ENCODE data around the gene OBP2A.
"Not testable (repeated sequence)": the region's sequence is repeated elsewhere in the genome, so short reads cannot be mapped to it uniquely, and the experiment has no call there.

OBP2A gene

DNA sequence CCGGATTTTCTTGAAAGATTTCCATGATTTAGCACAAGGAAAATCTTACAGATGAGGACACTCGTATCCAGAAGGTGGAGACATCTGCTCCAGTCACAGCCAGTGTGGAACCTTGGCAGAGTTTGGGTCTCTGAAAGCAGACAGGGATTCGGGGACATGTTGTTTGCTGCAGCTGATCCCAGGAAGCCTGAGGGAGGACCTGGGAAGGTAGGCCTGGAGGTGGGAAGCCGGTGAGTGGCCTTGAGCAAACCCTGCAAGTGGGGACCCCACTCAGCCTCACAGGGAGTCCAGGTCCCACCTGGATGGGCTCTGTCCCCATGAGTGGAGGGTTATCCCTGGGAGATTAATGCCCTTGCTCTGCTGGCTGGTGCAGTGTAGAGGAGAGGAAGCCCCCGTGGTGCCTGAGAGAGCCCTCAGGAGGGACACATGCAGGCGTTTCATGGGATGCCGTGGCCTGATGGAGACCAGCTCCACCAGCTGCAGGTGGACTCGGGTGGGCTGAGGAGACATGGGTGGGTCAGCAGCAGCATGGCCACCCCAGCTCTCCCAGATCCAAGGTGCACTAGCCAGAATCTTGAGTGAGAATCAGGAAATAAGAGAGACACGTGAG lies 37.6 kb upstream of the OBP2A start:
- no peak for DNase-seq (ENCODE audit: low read depth)
- no peak overlapping the region for H3K4me3 ChIP-seq (ENCODE audit: low read depth, low read length)

DNA sequence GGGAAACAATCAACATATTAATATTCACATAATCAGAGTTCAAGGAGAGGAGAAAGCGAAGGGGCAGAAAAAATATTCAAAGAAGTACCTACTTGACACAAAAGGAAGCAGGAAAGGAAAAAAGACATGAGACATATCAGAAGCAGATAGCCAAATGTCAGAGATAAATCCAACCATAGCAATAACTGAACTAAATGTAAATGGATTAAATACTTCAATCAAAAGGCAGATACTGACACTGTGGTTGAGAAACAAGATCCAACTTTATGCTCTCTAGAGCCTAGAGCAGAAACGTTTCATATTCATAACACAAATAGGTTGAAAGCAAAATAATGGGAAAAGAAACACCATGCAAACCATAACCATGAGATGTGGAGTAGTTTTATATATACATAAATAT lies 36.5 kb upstream of the OBP2A start:
- no peak overlapping the region for H3K4me3 ChIP-seq (ENCODE audit: low read depth, low read length)
- no peak for DNase-seq (ENCODE audit: low read depth)

DNA sequence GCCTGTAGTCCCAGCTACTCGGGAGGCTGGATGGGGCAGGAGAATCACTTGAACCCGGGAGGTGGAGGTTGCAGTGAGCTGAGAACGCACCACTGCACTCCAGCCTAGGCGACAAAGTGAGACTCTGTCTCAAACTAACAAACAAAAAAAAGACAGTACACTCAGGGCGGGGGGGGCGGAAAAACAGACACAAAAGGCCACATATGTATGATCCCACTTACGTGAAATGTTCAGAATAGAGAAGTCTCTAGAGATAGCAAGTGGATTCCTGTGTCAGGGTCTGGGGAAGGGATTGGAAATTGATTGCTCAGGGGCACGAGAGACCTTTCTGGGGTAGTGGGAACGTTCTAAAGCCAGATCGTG lies 33.7 kb upstream of the OBP2A start:
- DNase-seq (ENCODE audit: low read depth) = no peak
- no peak overlapping the region for H3K4me3 ChIP-seq (ENCODE audit: low read depth, low read length)

DNA sequence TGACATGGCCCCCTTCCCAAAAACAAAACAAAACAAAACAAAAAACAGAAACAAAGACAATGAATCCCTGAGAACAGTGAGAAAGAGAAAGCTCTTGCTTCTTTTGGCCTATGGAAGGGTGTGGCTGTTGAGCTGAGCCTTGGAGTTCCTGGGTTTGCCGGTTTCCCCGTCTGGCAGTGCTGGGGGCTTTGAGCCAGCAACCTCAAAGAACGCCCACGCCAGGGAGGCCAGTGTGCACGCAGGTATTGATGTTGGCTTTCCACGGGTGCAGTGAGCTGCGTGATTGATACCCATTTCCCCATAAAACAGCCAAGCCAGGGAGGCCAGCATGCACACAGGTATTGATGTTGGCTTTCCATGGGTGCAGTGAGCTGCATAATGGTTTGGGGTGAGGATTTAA lies 33.0 kb upstream of the OBP2A start:
- no peak for DNase-seq (ENCODE audit: low read depth)
- no peak overlapping the region for H3K4me3 ChIP-seq (ENCODE audit: low read depth, low read length)

DNA sequence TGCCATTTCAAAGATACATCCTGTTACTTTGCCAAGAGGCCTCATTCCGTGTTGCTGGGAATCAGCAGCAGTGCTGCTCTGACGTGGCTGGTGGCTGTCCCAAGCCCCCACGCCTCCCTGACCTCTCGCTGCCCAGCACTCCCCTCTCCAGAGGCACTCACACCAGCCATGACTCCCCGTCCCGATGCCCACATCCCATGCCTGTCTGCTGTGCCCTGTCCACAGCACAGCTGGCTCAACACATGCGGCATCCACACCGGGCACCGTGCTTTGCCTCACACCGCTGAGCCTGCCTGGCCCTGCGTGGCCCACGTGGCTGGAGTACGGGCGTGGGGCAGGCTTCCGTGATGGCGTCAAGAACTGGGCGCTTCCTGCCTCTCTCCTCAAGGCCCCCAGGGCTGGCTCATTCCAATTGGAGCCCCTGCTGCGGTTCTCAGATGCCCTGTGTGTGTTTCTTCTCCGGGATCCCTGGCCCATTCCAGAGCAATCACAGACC lies 32.5 kb upstream of the OBP2A start:
- DNase-seq (ENCODE audit: low read depth) = no peak
- no peak overlapping the region for H3K4me3 ChIP-seq (ENCODE audit: low read depth, low read length)

DNA sequence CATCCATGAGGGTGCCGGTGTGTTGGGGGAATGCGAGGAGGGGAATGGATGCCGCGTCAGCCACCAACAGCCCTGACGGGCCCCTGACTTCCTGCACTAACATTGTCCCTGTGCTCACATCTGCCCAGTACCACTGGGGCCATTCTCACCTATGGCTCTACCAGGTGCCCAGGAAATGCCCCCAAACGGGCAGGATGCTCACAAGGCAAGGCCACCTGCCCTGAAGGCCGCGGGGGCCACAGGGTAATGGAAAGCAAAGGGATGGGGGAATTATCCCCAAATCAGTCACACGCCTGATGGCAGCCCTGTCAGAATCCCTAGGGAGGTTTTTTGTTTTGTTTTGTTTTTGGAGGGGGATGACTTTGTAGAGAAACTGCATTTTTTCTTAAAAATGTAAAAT lies 32.0 kb upstream of the OBP2A start:
- not testable (repeated sequence) for H3K4me3 ChIP-seq (ENCODE audit: low read depth, low read length); DNase-seq (ENCODE audit: low read depth)

DNA sequence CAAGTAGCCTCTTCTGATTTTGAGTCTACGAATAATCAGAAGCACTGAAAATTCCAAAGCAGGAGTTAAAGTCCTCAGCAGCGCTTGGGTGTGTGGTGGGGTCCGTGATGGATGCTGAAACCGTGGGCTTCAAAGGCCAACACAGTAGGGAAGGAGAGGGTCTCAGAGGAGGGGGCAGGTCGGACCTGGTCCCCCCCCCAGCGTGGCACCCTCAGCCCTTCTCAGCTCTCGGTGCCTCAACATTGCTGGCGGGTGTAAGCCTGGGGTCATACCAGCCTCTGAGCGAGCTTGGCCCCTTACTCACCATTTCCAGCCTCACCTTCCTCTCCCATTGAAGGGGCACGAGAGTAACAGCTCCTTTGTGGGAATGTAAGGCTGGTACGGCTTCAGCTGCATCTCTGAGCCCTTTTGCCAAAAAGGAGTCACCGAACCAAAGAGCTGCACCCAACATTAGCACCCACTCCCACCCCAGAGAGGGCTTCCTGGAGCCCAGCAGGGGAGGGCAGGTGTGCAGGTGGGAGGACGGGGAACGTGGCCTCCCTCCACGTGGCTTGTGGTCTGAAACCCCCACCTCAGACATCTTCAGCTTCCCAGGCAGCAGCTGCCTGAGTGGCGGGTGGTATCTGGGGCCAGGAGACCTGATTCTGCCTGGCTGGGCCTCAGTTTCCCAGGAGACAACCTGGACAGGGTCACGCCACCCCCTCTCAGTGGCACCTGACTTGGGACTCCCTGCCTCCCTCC lies 31.4 kb upstream of the OBP2A start:
- H3K4me3 ChIP-seq (ENCODE audit: low read depth, low read length) = no peak overlapping the region
- DNase-seq (ENCODE audit: low read depth) = no peak

DNA sequence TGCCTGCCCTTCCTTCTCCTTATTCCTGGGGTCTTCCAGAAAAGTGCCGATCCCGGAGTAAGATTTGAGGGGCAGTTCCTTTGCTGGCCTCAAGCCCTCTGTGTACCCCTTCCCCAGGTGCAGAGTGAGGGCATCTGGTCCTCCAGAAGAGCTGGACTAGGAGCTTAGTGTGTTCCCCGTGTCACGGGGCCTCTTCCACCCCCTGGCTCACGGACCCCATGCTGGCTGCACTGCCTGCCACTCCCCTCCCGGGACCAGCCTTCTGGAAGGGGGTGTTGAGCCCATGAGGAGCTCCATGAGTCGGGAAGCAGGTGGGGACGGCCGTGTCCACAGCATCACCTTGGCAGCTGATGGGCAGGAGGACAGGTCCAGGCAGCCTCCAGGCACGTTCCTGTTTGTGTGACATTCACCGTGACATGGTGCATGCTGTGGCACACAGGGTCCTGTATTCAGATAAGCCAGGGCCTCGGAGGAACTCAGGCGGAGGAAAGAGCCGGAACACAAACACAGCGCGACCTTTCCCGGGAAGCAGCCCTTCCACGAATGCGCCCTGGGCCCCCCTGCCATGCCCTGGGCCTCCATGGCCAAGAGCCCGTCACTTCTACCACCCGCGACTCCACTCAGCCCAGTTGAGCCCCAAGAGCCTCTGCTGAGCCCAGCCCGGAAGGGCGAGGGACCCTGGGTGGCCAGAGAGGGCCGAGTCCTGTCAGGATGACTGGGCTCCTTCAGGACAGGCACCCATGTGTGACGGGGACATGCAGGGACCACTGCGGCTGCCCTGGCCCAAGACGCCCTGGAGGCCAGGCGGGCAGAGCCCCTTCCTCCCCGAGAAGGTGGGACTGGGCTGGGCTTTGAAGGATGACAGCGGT lies 30.6 kb upstream of the OBP2A start:
- no peak overlapping the region for H3K4me3 ChIP-seq (ENCODE audit: low read depth, low read length)
- DNase-seq (ENCODE audit: low read depth) = no peak

DNA sequence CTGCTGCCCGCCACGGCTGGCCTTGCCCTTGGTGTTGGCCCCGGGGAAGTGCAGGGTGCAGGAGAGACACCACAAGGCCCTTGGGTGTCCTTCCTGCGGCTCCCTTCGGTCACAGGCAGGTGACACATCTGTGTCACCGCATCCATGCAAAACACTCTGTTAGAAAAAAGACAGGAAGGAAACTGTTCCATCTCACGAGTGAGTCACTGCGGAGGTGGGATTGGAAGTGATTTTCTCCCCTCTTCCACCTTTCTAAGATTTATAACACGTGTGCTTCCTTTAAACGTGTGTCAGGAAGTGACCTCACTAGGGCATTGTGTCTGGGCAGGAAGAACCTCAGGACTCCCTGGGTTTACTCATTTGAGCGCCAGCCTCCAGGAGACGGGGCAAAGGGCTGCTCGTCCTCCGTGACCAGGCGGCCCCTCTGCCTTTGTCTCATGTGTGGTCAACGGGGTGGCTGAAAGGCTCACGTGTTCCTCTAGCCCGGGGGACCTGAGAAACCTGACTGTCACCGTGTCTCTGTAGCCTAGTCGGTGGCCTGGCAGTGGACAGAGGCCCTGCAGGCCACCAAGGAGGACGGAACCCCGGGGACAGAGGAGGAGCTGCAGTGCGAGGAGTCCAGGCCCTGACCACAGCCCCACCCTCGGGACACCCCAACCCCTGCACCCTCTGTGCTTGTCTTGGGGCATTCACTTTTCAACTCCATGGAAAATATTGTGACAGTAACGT lies 29.6 kb upstream of the OBP2A start:
- no peak overlapping the region for H3K4me3 ChIP-seq (ENCODE audit: low read depth, low read length)
- DNase-seq (ENCODE audit: low read depth) = no peak

DNA sequence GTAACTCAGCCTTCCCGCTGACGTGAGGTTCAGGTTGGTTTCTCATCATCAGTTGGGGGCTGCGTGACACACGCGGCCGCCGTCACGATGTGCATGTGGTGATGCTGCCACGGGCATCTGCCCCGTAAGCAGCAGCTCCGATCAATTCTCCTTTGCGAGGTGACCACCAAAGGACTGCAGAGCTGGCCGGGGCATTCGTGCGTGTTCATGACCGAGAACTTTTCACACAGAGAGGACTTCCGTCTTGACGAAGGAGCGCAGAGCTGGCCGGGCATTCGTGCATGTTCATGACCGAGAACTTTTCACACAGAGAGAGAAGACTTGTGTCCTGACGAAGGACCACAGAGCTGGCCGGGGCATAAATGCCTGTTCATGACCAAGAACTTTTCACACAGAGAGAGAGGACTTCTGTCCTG lies 28.5 kb upstream of the OBP2A start:
- DNase-seq (ENCODE audit: low read depth) = no peak
- no peak overlapping the region for H3K4me3 ChIP-seq (ENCODE audit: low read depth, low read length)

DNA sequence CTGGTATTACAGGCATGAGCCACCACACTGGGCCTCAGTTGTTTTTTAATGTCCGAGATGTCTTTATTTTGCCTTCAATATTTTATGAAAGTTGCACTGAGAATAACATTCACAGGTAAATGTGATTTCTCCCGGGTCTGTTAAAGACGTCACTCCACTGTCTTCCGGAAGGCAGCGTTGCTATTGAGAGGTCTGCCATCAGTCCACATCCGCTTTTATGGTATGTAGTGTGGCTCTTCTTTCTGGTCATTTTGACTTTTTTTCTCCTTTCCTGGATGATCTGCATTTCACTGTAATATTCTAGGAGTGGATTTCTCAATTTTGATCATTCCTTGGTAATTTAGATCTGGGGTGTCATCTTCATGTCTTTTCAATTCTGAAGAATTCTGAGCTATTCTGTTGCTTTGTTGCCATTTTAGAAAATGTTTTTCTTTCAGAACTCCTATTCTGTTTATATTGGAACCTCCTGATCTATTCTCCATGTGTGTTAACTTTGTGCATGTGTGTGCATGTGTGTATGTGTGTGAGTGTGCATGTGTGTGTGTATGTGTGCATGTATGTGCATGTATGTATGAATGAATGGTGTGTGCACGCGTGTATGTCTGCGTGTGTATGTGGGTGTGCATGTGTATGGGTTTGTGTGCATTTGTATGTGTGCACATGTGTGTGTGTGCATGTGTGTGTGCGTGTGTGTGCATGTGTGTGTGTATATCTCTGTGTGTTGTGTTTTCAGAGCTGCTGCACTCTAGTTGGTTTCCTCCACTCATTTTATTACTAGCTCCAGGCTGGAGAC lies 26.6 kb upstream of the OBP2A start:
- H3K4me3 ChIP-seq (ENCODE audit: low read depth, low read length) = no peak overlapping the region
- no peak for DNase-seq (ENCODE audit: low read depth)

DNA sequence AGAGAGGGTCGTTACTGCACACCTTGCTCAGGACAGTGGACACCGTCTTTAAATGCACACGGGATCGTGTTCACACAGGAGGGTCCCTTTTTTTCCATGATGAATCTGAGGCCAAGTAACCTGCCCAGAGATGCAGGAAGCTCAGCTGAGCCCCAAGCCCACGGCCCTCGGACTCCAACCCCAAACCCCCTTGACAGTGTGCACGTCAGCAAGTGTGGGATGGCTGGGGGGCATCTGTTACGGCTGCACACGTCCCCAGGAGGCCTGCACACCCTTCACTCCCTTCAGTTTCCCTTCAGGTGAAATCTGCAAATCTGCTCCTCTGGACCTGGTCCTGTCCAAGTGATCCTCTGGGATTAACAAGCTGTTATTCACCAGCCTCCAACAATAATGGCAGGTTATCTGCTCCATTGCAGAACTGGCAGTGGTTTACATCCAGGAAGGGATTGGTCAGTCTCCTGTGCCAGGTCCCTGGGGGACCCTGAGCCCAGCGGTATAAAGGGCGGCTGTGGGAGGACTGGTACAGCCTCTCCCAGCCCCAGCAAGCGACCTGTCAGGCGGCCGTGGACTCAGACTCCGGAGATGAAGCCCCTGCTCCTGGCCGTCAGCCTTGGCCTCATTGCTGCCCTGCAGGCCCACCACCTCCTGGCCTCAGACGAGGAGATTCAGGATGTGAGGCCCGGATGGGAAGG lies 24.9 kb upstream of the OBP2A start, which contains the start of gene LCN1:
Gene LCN1, plus strand, starts transcription at position 525 of the 692 bp plus-strand sequence. Its CDS starts 58 bp downstream, at position 583.
- DNase-seq (ENCODE audit: low read depth) = no peak
- no peak within 1 kb of the TSS for H3K4me3 ChIP-seq (ENCODE audit: low read depth, low read length)

DNA sequence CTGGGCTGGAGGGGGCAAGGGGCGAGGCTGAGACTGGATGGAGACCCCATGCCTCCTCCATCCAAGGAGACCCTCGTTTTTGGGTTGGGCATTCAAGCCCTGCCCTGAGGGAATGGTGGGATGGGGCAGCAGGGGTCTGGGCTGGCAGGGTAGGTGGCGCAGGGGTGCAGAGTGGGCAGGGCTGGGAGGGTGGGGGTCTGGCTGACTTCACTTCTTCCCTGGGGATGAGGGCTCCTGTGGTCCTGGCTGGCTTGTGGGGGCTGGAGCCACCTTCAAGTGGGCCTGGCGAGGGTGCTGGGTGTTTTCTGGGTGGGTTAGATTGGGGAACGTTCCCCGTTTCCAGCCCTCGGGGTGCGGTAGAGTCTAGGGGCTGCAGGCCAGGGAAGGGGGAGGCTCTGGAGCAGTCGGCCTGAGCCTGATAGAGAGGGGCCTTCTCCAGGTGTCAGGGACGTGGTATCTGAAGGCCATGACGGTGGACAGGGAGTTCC lies 24.3 kb upstream of the OBP2A start:
- no peak overlapping the region for H3K4me3 ChIP-seq (ENCODE audit: low read depth, low read length)
- no peak for DNase-seq (ENCODE audit: low read depth)

DNA sequence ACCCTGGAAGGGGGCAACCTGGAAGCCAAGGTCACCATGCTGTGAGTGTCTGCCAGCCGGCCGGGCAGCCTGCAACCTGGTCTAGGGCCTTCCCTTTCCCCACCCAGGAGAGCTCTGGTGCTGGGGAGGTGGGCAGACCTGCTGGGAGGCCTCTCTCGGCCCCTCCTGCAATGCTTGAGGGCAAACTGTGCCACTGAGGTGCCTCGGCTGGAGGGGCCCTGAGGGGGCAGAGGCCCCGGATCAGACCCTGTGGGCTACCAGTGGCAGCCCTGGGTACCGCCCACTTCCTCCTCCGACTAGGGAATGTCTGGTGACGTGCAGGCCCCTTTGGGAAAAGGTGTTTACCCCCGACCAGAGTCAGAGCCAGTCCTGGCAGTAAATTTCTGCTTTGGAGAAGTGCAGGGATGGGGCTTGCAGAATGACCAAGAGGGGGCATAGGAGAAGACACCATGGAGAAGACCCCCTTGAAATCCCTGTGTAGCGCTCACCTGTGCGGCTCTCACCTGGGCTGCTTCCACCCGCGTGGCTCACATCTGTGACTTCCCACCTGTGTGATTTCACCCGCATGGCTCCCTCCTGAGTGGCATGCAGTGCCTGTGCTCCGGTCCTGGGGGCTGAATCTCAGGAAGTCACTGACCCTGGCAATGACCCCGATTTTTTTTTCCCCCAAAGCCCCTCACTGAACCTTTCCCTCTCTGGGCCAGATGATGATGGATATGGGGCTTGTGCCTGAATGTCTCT lies 23.6 kb upstream of the OBP2A start:
- H3K4me3 ChIP-seq (ENCODE audit: low read depth, low read length) = no peak overlapping the region
- DNase-seq (ENCODE audit: low read depth) = no peak

DNA sequence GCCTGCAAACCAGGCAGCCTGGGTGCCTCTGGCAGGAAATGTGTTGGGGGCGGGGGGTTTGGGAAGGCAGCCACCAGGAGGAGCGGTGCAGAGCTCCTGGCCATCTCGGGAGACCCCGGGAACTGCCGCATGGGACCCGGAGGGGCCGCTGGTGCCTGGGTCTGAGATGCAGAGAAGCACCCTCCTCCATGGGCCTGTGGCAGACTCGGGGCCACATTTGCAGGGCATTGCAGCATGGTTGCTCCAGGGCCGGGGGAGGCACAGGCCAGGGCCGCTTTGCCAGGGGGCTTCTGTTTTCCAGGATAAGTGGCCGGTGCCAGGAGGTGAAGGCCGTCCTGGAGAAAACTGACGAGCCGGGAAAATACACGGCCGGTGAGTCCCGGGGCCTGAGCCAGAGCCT lies 23.0 kb upstream of the OBP2A start:
- no peak overlapping the region for H3K4me3 ChIP-seq (ENCODE audit: low read depth, low read length)
- no peak for DNase-seq (ENCODE audit: low read depth)

DNA sequence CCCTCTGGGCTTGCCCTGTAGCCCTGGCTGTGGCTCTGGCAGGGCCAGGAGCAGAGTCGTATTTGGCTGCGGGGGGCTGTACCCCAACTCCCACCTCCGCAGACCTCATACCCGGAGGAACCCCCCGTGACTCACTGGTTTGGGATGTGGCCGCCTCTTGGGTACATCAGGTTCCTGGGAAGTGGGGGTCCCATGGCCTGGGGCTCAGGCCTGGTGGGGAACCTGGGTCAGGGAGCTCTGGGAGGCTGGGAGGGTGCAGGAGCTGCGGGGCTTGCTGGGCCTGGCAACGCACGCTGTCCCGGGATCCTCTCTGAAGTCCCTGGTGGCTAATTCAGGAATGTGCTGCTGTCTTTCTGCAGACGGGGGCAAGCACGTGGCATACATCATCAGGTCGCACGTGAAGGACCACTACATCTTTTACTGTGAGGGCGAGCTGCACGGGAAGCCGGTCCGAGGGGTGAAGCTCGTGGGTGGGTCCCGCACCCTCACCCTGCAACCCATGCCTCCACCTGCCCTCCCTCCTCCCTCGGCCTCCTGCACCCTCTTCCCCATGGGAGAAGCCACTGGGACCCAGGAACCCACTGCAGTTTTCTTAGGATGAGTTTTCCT lies 22.3 kb upstream of the OBP2A start:
- H3K4me3 ChIP-seq (ENCODE audit: low read depth, low read length) = no peak overlapping the region
- DNase-seq (ENCODE audit: low read depth) = no peak
